Loucy (cell line): ENCODE results near the gene NPPA.
A peak's percentile ranks its signal among the peaks of the same experiment; 100 is the strongest.

Source experiments
- H2AFZ ChIP-seq: fragments of 200-600 bp; sonication (generic); 2 replicates; pipeline ENCODE4 v1.6.0; 2016; ENCODE audit warnings: antibody characterized with exemption, mild to moderate bottlenecking, low read length, moderate library complexity
- H3F3A ChIP-seq: fragments of 200-600 bp; 2 replicates; pipeline ENCODE4 v1.6.0; 2016; ENCODE audit warnings: antibody characterized with exemption, low read depth, mild to moderate bottlenecking
- H3K27me3 ChIP-seq: fragments of 200-600 bp; sonication (generic); 2 replicates; pipeline ENCODE4 v1.6.1; 2014; ENCODE audit warnings: low read length, mild to moderate bottlenecking; ENCODE audit not compliant: insufficient read depth, poor library complexity, severe bottlenecking
- H3K36me3 ChIP-seq: fragments of 200-600 bp; sonication (generic); 2 replicates; pipeline ENCODE4 v1.6.1; 2016; ENCODE audit warnings: low read length; ENCODE audit not compliant: insufficient read depth
- H3K4me1 ChIP-seq: fragments of 200-600 bp; sonication (generic); 2 replicates; pipeline ENCODE4 v1.5.1; 2014; ENCODE audit warnings: low read length, mild to moderate bottlenecking; ENCODE audit not compliant: insufficient read depth, poor library complexity, severe bottlenecking
- H3K4me2 ChIP-seq: fragments of 200-600 bp; sonication (generic); 2 replicates; pipeline ENCODE4 v1.6.0; 2014; ENCODE audit warnings: antibody characterized with exemption, low read length, low read depth, mild to moderate bottlenecking; ENCODE audit not compliant: poor library complexity, severe bottlenecking
- H3K4me3 ChIP-seq: fragments of 200-600 bp; sonication (generic); 2 replicates; pipeline ENCODE4 v1.5.1; 2014; ENCODE audit warnings: low read length, mild to moderate bottlenecking, mixed read lengths; ENCODE audit not compliant: poor library complexity, severe bottlenecking
- H3K79me2 ChIP-seq: fragments of 200-600 bp; sonication (generic); 2 replicates; pipeline ENCODE4 v1.6.1; 2014; ENCODE audit warnings: low read length; ENCODE audit not compliant: insufficient read depth
- H3K9ac ChIP-seq: fragments of 200-600 bp; sonication (generic); 2 replicates; pipeline ENCODE4 v1.6.0; 2014; ENCODE audit warnings: mild to moderate bottlenecking, low read depth, low read length, moderate library complexity; ENCODE audit not compliant: poor library complexity, severe bottlenecking
- H3K9me2 ChIP-seq: fragments of 200-600 bp; sonication (generic); replicated peaks from 2 replicates; pipeline ENCODE4 v1.6.1; 2016; ENCODE audit warnings: low read depth, low read length, mixed read lengths
- H3K9me3 ChIP-seq: fragments of 200-600 bp; sonication (generic); 2 replicates; pipeline ENCODE4 v1.6.1; 2014; ENCODE audit warnings: mild to moderate bottlenecking, antibody characterized with exemption, low read length, low read depth; ENCODE audit not compliant: insufficient read depth
- H4K20me1 ChIP-seq: fragments of 200-600 bp; sonication (generic); 2 replicates; pipeline ENCODE4 v1.6.0; 2014; ENCODE audit warnings: antibody characterized with exemption, low read length, mild to moderate bottlenecking; ENCODE audit not compliant: insufficient read depth, poor library complexity, severe bottlenecking
- CTCF ChIP-seq: fragments of 200-600 bp; sonication (generic); conservative IDR thresholded peaks from 2 replicates; pipeline ENCODE4 v1.5.1; 2014; ENCODE audit warnings: mild to moderate bottlenecking, antibody characterized with exemption, low read length
- EZH2phosphoT487 ChIP-seq: fragments of 200-600 bp; IDR thresholded peaks from 2 replicates; pipeline ENCODE4 v1.6.1; 2018; ENCODE audit warnings: antibody characterized with exemption, mild to moderate bottlenecking, moderate library complexity, borderline replicate concordance

Gene NPPA

GRCh38 chr1:11802616-11802972 is 45.0 kb downstream of the NPPA start:
- peak overlapping the region; percentile 89 for H3K4me3 ChIP-seq
- H3K27me3 ChIP-seq = no peaks in the 10 kb centered on the region
- H3K4me2 ChIP-seq = peak overlapping the region; percentile 95
- H2AFZ ChIP-seq = no peak overlapping the region
- H3K9me2 ChIP-seq = no peaks in the 10 kb centered on the region
- H3K4me1 ChIP-seq = peaks cover 45% of the 10 kb centered on the region
- peak overlapping the region; percentile 87 for H3K9ac ChIP-seq
- no peaks in the 10 kb centered on the region for H3K36me3 ChIP-seq
- no peaks in the 10 kb centered on the region for H3K9me3 ChIP-seq
- peaks cover 31% of the 10 kb centered on the region for H3K79me2 ChIP-seq
- no peaks in the 10 kb centered on the region for H3F3A ChIP-seq
- TF ChIP-seq CTCF (no peak), EZH2phosphoT487 (no peak)
- H4K20me1 ChIP-seq = peaks cover 13% of the 10 kb centered on the region

GRCh38 chr1:11800756-11801433 is 46.7 kb downstream of the NPPA start:
- H3K79me2 ChIP-seq = peaks cover 18% of the 10 kb centered on the region
- no peaks in the 10 kb centered on the region for H3K9me3 ChIP-seq
- H3K4me2 ChIP-seq = no peak overlapping the region
- no peaks in the 10 kb centered on the region for H3F3A ChIP-seq
- H4K20me1 ChIP-seq = no peaks in the 10 kb centered on the region
- H3K9me2 ChIP-seq = no peaks in the 10 kb centered on the region
- H3K4me1 ChIP-seq = peaks cover 34% of the 10 kb centered on the region
- no peak overlapping the region for H3K9ac ChIP-seq
- no peaks in the 10 kb centered on the region for H3K36me3 ChIP-seq
- H3K27me3 ChIP-seq = no peaks in the 10 kb centered on the region
- H3K4me3 ChIP-seq = no peak overlapping the region
- H2AFZ ChIP-seq = no peak overlapping the region
- TF ChIP-seq CTCF (no peak), EZH2phosphoT487 (no peak)

- Histone ChIP-seq H4K20me1 (no peaks in the 10 kb centered on the region), H3K4me2 (no peak overlapping the region), H3K9ac (no peak overlapping the region), H3F3A (no peaks in the 10 kb centered on the region), H3K36me3 (no peaks in the 10 kb centered on the region), H3K79me2 (peaks cover 17% of the 10 kb centered on the region), H3K9me3 (no peaks in the 10 kb centered on the region), H2AFZ (no peak overlapping the region), H3K4me3 (no peak overlapping the region), H3K9me2 (no peaks in the 10 kb centered on the region), H3K4me1 (peaks cover 34% of the 10 kb centered on the region), H3K27me3 (no peaks in the 10 kb centered on the region)
- no peak for TF ChIP-seq CTCF
- TF ChIP-seq EZH2phosphoT487 = no peak
Observed at GRCh38 chr1:11800391-11800755, 47.2 kb downstream of the NPPA start.
